HG03060 (cell line): ENCODE results near the gene SLC6A16.
"Not testable (repeated sequence)": the region's sequence is repeated elsewhere in the genome, so short reads cannot be mapped to it uniquely, and the experiment has no call there.

Source experiments
- ATAC-seq: cut with Tn5 transposase; IDR thresholded peaks from one replicate; pipeline ENCODE4 v1.9.1; 2021; ENCODE audit warnings: low read depth, moderate number of reproducible peaks; ENCODE audit not compliant: unreplicated experiment

SLC6A16 gene

DNA sequence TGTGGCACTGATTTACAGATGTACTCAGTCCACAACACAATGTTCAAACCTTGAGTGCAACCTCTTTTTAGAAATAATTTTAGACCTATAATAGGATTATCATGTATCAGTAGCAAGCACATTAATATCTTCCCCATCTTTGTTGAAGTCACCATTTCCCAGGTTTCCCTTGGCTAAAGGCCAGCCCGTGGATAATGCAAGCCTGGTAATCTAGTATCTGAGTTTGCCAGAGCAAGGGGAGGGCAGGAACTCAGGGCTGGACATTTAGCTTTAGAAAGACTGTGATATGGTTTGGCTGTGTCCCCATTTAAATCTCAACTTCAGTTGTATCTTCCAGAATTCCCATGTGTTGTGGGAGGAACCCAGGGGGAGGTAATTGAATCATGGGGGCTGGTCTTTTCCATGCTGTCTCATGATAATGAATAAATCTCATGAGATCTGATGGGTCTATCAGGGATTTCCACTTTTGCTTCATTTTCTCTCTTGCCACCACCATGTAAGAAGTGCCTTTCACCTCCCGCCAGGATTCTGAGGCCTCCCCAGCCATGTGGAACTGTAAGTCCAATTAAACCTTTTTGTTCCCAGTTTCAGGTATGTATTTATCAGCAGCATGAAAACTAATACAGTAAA, 37.7 kb downstream of the SLC6A16 start:
- no peak for ATAC-seq

DNA sequence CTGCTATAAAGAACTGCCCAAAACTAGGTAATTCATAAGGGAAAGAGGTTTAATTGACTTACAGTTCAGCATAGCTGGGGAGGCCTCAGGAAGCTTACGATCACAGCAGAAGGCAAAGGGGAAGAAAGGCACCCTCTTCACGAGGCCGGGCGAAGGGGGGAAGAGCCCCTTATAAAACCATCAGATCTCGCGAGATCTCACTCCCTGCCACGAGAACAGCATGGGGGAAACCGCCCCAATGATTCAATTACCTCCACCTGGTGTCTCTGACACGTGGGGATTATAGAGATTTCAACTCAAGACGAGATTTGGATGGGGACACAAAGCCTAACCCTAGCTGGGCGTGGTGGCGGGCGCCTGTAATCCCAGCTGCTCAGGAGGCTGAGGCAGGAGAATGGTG, 42.8 kb downstream of the SLC6A16 start:
- ATAC-seq, result no peak

- ATAC-seq, result no peak
Observed at GRCh38 chr19:49272204-49272603, 52.8 kb downstream of the SLC6A16 start.

DNA sequence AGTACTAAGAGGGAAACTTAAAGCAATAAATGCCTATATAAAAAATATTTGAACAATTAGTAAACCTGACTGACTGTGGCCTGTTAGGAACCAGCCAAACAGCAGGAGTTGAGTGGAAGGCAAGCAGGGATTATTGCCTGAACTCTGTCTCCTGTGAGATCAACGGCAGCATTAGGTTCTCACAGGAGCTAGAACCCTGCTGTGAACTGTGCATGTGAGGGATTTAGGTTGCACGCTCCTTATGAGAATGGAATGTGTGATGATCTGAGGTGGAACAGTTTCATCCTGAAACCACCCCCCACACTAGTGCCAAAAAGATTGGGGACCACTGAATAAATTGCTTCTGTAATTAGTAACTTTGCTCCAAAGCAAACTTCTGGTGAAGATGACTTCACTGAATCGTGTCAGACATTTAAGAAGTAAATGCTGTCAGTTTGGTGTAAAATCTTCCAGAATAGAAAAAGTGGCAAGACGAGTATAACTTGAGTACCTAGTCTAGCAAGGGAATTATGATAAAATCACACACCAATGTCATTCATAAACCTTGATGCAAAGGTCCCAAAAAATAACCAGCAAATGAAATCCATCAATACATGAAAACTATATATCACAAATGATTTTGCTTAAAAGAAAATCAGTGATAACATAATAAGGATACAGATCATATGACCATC, 53.8 kb downstream of the SLC6A16 start:
- ATAC-seq, result no peak

DNA sequence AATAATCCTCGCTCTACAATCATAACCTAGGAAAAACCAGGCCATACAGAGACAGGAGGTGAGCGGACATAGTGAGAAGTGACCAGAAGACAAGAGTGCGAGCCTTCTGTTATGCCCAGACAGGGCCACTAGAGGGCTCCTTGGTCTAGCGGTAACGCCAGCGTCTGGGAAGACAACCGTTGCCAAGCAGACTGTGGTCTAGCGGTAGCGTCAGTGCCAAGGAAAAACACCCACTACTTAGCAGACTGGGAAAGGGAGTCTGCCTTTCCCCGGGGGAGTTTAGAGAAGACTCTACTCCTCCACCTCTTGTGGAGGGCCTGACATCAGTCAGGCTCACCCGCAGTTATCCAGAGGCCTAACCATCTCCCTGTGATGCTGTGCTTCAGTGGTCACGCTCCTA, 58.6 kb downstream of the SLC6A16 start:
- ATAC-seq, result not testable (repeated sequence)

GRCh38 chr19:49264258-49264657, 60.7 kb downstream of the SLC6A16 start:
- no peak for ATAC-seq

DNA sequence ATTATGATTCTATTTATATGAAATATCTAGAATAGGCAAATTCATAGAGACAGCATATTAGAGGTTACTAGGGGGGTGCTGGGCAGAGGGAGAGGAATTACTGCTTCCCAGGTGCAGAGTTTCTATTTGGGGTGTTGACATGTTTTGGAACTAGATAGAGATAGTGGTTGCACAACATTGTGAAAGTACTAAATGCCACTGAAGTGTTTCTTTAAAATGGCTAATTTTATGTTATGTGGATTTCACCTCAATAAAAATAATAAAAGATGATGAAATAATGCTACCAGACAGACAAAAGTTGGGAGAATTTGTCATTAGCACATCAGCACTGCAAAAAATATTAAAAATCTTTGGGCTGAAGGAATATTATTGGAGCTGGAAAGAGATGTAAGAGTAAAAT, 63.4 kb downstream of the SLC6A16 start:
- ATAC-seq, result no peak

DNA sequence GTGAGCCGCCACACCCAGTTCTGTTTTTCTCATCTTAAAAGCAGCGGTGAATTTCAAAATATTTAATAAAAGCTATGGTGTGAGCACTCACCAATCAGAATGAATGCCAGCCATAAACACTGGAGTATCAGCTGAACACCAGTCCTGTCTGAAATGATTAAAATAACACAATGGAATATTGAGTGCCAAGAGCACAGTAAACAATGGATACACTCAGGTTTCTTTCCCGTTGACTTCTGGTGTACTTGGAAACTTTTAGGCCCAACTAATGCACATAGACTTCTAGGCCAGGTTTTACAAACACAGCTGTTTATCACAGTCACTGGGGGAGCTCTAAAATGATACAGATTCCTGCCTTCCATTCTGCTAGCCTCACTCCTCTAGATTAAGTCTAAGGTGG, 68.3 kb downstream of the SLC6A16 start:
- no peak for ATAC-seq

DNA sequence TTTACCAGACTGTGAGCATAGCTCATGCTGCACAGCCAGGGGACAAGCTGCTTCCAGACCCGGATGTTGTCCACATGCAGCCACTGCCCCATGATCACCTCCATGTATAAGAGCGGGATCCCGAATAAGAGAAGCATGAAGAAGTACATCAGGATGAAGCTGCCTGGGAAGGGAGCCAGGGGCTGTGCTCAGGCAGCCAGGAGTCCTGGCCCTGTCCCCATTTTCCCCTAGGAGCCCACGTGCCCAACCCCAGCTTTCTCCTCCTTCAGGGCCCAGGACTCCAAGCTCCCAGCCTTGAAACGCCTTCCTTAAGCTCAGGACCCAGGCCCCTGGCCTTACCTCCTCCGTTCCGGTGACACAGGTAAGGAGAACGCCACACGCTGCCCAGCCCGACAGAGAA, 69.3 kb downstream of the SLC6A16 start:
- no peak for ATAC-seq

DNA sequence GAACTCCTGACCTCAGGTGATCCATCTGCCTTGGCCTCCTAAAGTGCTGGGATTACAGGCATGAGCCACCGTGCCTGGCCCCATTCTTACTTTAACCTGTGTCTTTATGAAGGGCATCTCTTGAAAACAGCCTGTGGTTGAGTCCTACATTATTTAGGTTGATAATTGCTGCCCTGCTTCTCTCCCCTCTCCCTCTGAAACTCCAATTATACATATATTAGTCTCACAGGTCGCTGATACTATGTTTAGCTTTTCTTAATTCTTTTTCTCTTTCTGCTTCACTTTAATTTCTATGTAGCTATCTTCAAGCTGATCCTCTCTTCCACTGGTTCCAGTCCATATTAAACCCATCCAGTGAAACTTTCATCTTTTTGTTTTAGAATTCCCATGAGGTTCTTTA, 75.1 kb downstream of the SLC6A16 start:
- ATAC-seq, result no peak

GRCh38 chr19:49247676-49248075, 77.3 kb downstream of the SLC6A16 start:
- ATAC-seq, result no peak

DNA sequence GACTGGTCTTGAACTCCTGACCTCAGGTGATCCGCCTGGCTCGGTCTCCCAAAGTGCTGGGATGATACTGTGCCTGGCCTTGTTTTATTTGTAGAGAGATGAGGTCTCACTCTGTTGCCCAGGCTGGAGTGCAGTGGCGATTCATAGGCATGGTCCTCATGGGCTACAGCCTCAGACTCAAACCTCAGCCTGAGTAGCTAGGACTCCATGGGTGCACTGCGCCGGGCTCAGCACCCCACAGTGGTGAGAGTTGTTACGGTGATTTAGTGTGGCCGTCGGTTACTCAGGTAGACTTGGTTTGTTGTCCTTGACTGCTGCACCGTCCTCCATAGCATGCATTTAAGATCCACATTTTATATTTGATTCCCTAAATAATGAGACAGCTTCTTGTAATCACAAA, 80.7 kb downstream of the SLC6A16 start:
- ATAC-seq, result no peak

DNA sequence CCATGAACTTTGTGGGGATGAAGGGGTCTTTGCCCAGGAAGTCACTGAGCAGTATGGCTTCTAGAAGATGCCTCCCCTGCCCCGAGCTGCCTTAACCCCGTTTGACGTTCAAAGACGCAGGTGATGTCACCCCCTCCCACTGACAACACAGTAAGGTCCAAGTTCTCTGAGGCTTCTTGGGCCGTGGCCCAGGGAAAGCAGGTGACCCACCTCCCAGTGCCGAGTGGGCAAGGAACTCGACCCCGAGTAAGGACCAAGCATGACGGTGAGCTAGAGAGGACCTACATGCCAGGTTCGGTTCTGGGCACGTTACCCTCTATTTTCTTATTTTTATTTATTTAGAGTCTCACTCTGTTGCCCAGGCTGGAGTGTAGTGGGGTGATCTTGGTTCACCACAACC, 81.3 kb downstream of the SLC6A16 start:
- ATAC-seq, result no peak

DNA sequence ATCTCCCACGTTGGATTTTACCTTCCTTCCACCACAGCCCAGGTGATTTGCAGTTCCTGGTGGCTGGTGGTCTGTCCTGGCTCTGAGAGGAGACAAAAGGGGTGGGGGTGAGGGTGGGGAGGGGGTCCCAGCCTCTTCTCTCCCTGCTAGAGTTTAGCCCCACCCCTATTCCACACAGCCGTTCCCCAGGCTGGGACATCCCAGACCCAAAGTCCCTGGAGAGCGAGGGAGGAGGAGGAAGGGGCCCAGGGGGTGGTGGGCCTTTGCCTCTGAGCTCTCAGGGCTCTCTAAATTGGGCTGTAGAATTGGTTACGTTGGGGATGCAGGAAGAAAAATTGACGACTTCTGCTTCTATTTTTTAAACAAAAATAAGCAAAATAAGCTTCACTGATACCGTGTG, 81.9 kb downstream of the SLC6A16 start:
- no peak for ATAC-seq

GRCh38 chr19:49241769-49242168, 83.2 kb downstream of the SLC6A16 start:
- ATAC-seq, result no peak
